HEK293 (cell line): ENCODE measurements around the gene CA11.

Experiments
- BCL11A ChIP-seq: fragments of 450-650 bp; formaldehyde crosslinking; IDR thresholded peaks from 2 replicates; pipeline ENCODE4 v1.5.1; 2016; ENCODE audit warnings: low read depth, missing biosample characterization, missing genetic modification characterization
- CTCF ChIP-seq: fragments of 450-650 bp; formaldehyde crosslinking; IDR thresholded peaks from 2 replicates; pipeline ENCODE4 v1.5.1; 2016; ENCODE audit warnings: missing biosample characterization, missing genetic modification characterization
- KLF17 ChIP-seq: fragments of 450-650 bp; formaldehyde crosslinking; IDR thresholded peaks from 2 replicates; pipeline ENCODE4 v1.5.1; 2016; ENCODE audit warnings: missing biosample characterization, missing genetic modification characterization
- PATZ1 ChIP-seq: fragments of 450-650 bp; formaldehyde crosslinking; IDR thresholded peaks from 2 replicates; pipeline ENCODE4 v1.5.1; 2016; ENCODE audit warnings: missing biosample characterization, missing genetic modification characterization
- REPIN1 ChIP-seq: fragments of 450-650 bp; formaldehyde crosslinking; IDR thresholded peaks from 2 replicates; pipeline ENCODE4 v1.5.1; 2017; ENCODE audit warnings: missing biosample characterization, missing genetic modification characterization, low read depth
- YY1 ChIP-seq: fragments of 450-650 bp; formaldehyde crosslinking; IDR thresholded peaks from 2 replicates; pipeline ENCODE4 v1.5.1; 2018; ENCODE audit warnings: missing biosample characterization, missing genetic modification characterization
- ZBTB21 ChIP-seq: fragments of 450-650 bp; formaldehyde crosslinking; IDR thresholded peaks from 2 replicates; pipeline ENCODE4 v1.5.1; 2017; ENCODE audit warnings: missing biosample characterization, missing genetic modification characterization
- ZBTB44 ChIP-seq: fragments of 450-650 bp; IDR thresholded peaks from 2 replicates; pipeline ENCODE4 v1.5.1; 2018; ENCODE audit warnings: missing biosample characterization, mild to moderate bottlenecking, missing genetic modification characterization
- ZEB2 ChIP-seq: fragments of 450-650 bp; formaldehyde crosslinking; IDR thresholded peaks from 2 replicates; pipeline ENCODE4 v1.5.1; 2016; ENCODE audit warnings: missing biosample characterization, missing genetic modification characterization
- ZNF121 ChIP-seq: fragments of 450-650 bp; formaldehyde crosslinking; IDR thresholded peaks from 2 replicates; pipeline ENCODE4 v1.5.1; 2016; ENCODE audit warnings: missing biosample characterization, missing genetic modification characterization
- ZNF133 ChIP-seq: fragments of 450-650 bp; formaldehyde crosslinking; IDR thresholded peaks from 2 replicates; pipeline ENCODE4 v1.5.1; 2016; ENCODE audit warnings: missing biosample characterization, missing genetic modification characterization
- ZNF23 ChIP-seq: fragments of 450-650 bp; formaldehyde crosslinking; IDR thresholded peaks from 2 replicates; pipeline ENCODE4 v1.5.1; 2016; ENCODE audit warnings: missing biosample characterization, missing genetic modification characterization, borderline replicate concordance
- ZNF341 ChIP-seq: fragments of 450-650 bp; formaldehyde crosslinking; IDR thresholded peaks from 2 replicates; pipeline ENCODE4; 2016; ENCODE audit warnings: low read depth, missing biosample characterization, missing genetic modification characterization
- ZNF350 ChIP-seq: fragments of 450-650 bp; formaldehyde crosslinking; IDR thresholded peaks from 2 replicates; pipeline ENCODE4 v1.5.0; 2017; ENCODE audit warnings: missing biosample characterization, mild to moderate bottlenecking, missing genetic modification characterization
- ZNF510 ChIP-seq: fragments of 450-650 bp; formaldehyde crosslinking; IDR thresholded peaks from 2 replicates; pipeline ENCODE4 v1.5.1; 2018; ENCODE audit warnings: mild to moderate bottlenecking, missing genetic modification characterization, missing biosample characterization; ENCODE audit not compliant: insufficient replicate concordance
- ZNF544 ChIP-seq: fragments of 450-650 bp; formaldehyde crosslinking; IDR thresholded peaks from 2 replicates; pipeline ENCODE4 v1.5.0; 2017; ENCODE audit warnings: missing biosample characterization, missing genetic modification characterization
- ZNF558 ChIP-seq: fragments of 450-650 bp; formaldehyde crosslinking; IDR thresholded peaks from 2 replicates; pipeline ENCODE4 v1.5.1; 2016; ENCODE audit warnings: missing biosample characterization, missing genetic modification characterization
- ZNF561 ChIP-seq: fragments of 450-650 bp; IDR thresholded peaks from 2 replicates; pipeline ENCODE4 v1.5.1; 2018; ENCODE audit warnings: missing biosample characterization, missing genetic modification characterization, borderline replicate concordance
- ZNF629 ChIP-seq: fragments of 450-650 bp; formaldehyde crosslinking; IDR thresholded peaks from 2 replicates; pipeline ENCODE4 v1.5.1; 2017; ENCODE audit warnings: missing biosample characterization, missing genetic modification characterization
- ZNF707 ChIP-seq: fragments of 450-650 bp; formaldehyde crosslinking; IDR thresholded peaks from 2 replicates; pipeline ENCODE4 v1.5.1; 2016; ENCODE audit warnings: missing biosample characterization, missing genetic modification characterization
- ZNF76 ChIP-seq: fragments of 450-650 bp; formaldehyde crosslinking; IDR thresholded peaks from 2 replicates; pipeline ENCODE4; 2016; ENCODE audit warnings: low read depth, missing biosample characterization, missing genetic modification characterization, borderline replicate concordance
- ZNF785 ChIP-seq: fragments of 450-650 bp; formaldehyde crosslinking; IDR thresholded peaks from 2 replicates; pipeline ENCODE4 v1.5.1; 2016; ENCODE audit warnings: missing biosample characterization, missing genetic modification characterization
- ZNF791 ChIP-seq: fragments of 450-650 bp; formaldehyde crosslinking; IDR thresholded peaks from 2 replicates; pipeline ENCODE4 v1.5.1; 2016; ENCODE audit warnings: missing biosample characterization, missing genetic modification characterization
- ZSCAN23 ChIP-seq: fragments of 450-650 bp; formaldehyde crosslinking; IDR thresholded peaks from 2 replicates; pipeline ENCODE4 v1.5.1; 2016; ENCODE audit warnings: missing biosample characterization, missing genetic modification characterization
- TF ChIP-seq, protein P1 (sequence below): fragments of 450-650 bp; formaldehyde crosslinking; IDR thresholded peaks from 2 replicates; pipeline ENCODE4 v1.5.1; 2016; ENCODE audit warnings: missing biosample characterization, missing genetic modification characterization
- TF ChIP-seq, protein P2 (sequence below): fragments of 450-650 bp; formaldehyde crosslinking; IDR thresholded peaks from 2 replicates; pipeline ENCODE4 v1.5.1; 2016; ENCODE audit warnings: missing biosample characterization, missing genetic modification characterization

The CA11 gene

DNA sequence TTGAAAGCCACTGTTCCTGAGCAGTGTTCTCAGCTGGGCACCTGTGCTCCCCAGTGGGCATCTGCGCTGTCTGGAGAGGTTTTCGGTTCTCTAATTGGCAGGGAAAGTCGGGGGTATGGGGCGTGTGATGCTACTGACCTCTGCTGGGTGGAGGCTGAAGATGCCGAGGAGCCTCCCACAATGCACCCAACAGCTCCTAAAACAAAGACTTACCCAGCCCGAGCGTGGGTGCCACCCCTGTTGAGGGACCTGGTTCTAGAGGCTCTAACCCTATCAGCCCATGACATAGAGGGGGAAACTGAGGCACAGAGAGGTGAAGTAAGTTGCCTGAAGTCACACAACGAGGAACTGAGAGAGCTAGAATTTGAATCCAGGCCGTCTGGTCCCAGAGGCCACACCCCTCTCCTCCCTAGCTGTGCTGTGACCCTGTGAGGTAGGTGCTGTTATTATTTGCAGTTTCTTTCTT lies 37.2 kb downstream of the CA11 start (continued):
- TF ChIP-seq ZBTB44 (tag by site-specific recombination) = no peak
- no peak for TF ChIP-seq ZSCAN23 (tag by site-specific recombination)
- TF ChIP-seq ZNF341 = no peak
- TF ChIP-seq, protein P1, sequence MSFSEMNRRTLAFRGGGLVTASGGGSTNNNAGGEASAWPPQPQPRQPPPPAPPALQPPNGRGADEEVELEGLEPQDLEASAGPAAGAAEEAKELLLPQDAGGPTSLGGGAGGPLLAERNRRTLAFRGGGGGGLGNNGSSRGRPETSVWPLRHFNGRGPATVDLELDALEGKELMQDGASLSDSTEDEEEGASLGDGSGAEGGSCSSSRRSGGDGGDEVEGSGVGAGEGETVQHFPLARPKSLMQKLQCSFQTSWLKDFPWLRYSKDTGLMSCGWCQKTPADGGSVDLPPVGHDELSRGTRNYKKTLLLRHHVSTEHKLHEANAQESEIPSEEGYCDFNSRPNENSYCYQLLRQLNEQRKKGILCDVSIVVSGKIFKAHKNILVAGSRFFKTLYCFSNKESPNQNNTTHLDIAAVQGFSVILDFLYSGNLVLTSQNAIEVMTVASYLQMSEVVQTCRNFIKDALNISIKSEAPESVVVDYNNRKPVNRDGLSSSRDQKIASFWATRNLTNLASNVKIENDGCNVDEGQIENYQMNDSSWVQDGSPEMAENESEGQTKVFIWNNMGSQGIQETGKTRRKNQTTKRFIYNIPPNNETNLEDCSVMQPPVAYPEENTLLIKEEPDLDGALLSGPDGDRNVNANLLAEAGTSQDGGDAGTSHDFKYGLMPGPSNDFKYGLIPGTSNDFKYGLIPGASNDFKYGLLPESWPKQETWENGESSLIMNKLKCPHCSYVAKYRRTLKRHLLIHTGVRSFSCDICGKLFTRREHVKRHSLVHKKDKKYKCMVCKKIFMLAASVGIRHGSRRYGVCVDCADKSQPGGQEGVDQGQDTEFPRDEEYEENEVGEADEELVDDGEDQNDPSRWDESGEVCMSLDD = no peak
- no peak for TF ChIP-seq ZNF133 (tag by site-specific recombination)
- no peak for TF ChIP-seq YY1 (tag by site-specific recombination)
- no peak for TF ChIP-seq ZNF23 (tag by site-specific recombination)
- no peak for TF ChIP-seq KLF17 (tag by site-specific recombination)
- TF ChIP-seq ZNF544 (tag by site-specific recombination) = no peak
- TF ChIP-seq ZNF561 (tag by site-specific recombination) = peak; percentile 65; the same call in 1 of the 2 replicates
- TF ChIP-seq ZNF558 (tag by site-specific recombination) = no peak
- TF ChIP-seq REPIN1 = no peak
- peak; percentile 52 for TF ChIP-seq ZNF76 (tag by site-specific recombination)
- TF ChIP-seq ZNF785 = no peak
- TF ChIP-seq ZEB2 (tag by site-specific recombination) = 0 out of 2 replicates have a peak, but pooled peaks have one; percentile 16
- no peak for TF ChIP-seq ZNF121 (tag by site-specific recombination)
- no peak for TF ChIP-seq PATZ1 (tag by site-specific recombination)
- TF ChIP-seq ZNF707 = no peak
- no peak for TF ChIP-seq BCL11A (tag by site-specific recombination)
- TF ChIP-seq ZNF510 (tag by site-specific recombination) = no peak
- TF ChIP-seq, protein P2, sequence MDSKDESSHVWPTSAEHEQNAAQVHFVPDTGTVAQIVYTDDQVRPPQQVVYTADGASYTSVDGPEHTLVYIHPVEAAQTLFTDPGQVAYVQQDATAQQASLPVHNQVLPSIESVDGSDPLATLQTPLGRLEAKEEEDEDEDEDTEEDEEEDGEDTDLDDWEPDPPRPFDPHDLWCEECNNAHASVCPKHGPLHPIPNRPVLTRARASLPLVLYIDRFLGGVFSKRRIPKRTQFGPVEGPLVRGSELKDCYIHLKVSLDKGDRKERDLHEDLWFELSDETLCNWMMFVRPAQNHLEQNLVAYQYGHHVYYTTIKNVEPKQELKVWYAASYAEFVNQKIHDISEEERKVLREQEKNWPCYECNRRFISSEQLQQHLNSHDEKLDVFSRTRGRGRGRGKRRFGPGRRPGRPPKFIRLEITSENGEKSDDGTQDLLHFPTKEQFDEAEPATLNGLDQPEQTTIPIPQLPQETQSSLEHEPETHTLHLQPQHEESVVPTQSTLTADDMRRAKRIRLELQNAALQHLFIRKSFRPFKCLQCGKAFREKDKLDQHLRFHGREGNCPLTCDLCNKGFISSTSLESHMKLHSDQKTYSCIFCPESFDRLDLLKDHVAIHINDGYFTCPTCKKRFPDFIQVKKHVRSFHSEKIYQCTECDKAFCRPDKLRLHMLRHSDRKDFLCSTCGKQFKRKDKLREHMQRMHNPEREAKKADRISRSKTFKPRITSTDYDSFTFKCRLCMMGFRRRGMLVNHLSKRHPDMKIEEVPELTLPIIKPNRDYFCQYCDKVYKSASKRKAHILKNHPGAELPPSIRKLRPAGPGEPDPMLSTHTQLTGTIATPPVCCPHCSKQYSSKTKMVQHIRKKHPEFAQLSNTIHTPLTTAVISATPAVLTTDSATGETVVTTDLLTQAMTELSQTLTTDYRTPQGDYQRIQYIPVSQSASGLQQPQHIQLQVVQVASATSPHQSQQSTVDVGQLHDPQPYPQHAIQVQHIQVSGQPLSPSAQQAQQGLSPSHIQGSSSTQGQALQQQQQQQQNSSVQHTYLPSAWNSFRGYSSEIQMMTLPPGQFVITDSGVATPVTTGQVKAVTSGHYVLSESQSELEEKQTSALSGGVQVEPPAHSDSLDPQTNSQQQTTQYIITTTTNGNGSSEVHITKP (tag by site-specific recombination) = peak; percentile 92
- no peak for TF ChIP-seq ZBTB21
- TF ChIP-seq ZNF629 (tag by site-specific recombination) = no peak
- no peak for TF ChIP-seq ZNF350 (tag by site-specific recombination)
- no peak for TF ChIP-seq ZNF791
- TF ChIP-seq CTCF (tag by site-specific recombination) = peak; percentile 86
